ENCODE data around the gene MSLN.

MSLN gene

GRCh38 chr16:778447-778846, 17.9 kb downstream of the MSLN start:
- Histone ChIP-seq H3F3A (ENCODE audit: low read depth) (no peaks in the 10 kb centered on the region), H3K4me1 (ENCODE audit: insufficient read depth, low read length, poor library complexity, severe bottlenecking) (no peaks in the 10 kb centered on the region), H3K9ac (ENCODE audit: low read depth, low read length, poor library complexity, severe bottlenecking) (no peak overlapping the region), H4K20me1 (ENCODE audit: insufficient read depth, low read length, poor library complexity, severe bottlenecking) (no peaks in the 10 kb centered on the region), H3K4me3 (ENCODE audit: low read length, poor library complexity, severe bottlenecking) (no peak overlapping the region), H3K36me3 (ENCODE audit: insufficient read depth, low read length) (no peaks in the 10 kb centered on the region), H3K9me3 (ENCODE audit: insufficient read depth, low read depth, low read length) (no peaks in the 10 kb centered on the region), H3K4me2 (ENCODE audit: low read depth, low read length, poor library complexity, severe bottlenecking) (no peak overlapping the region), H3K9me2 (replicated peaks; ENCODE audit: low read depth, low read length) (no peaks in the 10 kb centered on the region), H2AFZ (ENCODE audit: low read length) (no peak overlapping the region), H3K79me2 (ENCODE audit: insufficient read depth, low read length) (no peaks in the 10 kb centered on the region), H3K27me3 (ENCODE audit: insufficient read depth, low read length, poor library complexity, severe bottlenecking) (no peaks in the 10 kb centered on the region)
- no peak for TF ChIP-seq EZH2phosphoT487 (IDR thresholded peaks at IDR 0.05; ENCODE audit: borderline replicate concordance)

GRCh38 chr16:778909-779527, 18.5 kb downstream of the MSLN start:
- Histone ChIP-seq H3K9me3 (ENCODE audit: insufficient read depth, low read depth, low read length) (no peaks in the 10 kb centered on the region), H3F3A (ENCODE audit: low read depth) (no peaks in the 10 kb centered on the region), H3K79me2 (ENCODE audit: insufficient read depth, low read length) (no peaks in the 10 kb centered on the region), H3K9me2 (replicated peaks; ENCODE audit: low read depth, low read length) (no peaks in the 10 kb centered on the region), H2AFZ (ENCODE audit: low read length) (no peak overlapping the region), H4K20me1 (ENCODE audit: insufficient read depth, low read length, poor library complexity, severe bottlenecking) (no peaks in the 10 kb centered on the region), H3K9ac (ENCODE audit: low read depth, low read length, poor library complexity, severe bottlenecking) (no peak overlapping the region), H3K4me2 (ENCODE audit: low read depth, low read length, poor library complexity, severe bottlenecking) (no peak overlapping the region), H3K4me3 (ENCODE audit: low read length, poor library complexity, severe bottlenecking) (no peak overlapping the region), H3K27me3 (ENCODE audit: insufficient read depth, low read length, poor library complexity, severe bottlenecking) (no peaks in the 10 kb centered on the region), H3K36me3 (ENCODE audit: insufficient read depth, low read length) (no peaks in the 10 kb centered on the region), H3K4me1 (ENCODE audit: insufficient read depth, low read length, poor library complexity, severe bottlenecking) (no peaks in the 10 kb centered on the region)
- TF ChIP-seq EZH2phosphoT487 (IDR thresholded peaks at IDR 0.05; ENCODE audit: borderline replicate concordance): no peak

- H3F3A ChIP-seq (ENCODE audit: low read depth): no peaks in the 10 kb centered on the region
- no peaks in the 10 kb centered on the region for H3K36me3 ChIP-seq (ENCODE audit: insufficient read depth, low read length)
- H3K4me2 ChIP-seq (ENCODE audit: low read depth, low read length, poor library complexity, severe bottlenecking): no peak overlapping the region
These were observed 19.0 kb downstream of the MSLN start for GRCh38 chr16:779561-779960.

GRCh38 chr16:780296-780695, 19.8 kb downstream of the MSLN start:
- Histone ChIP-seq H2AFZ (ENCODE audit: low read length) (no peak overlapping the region), H3K4me3 (ENCODE audit: low read length, poor library complexity, severe bottlenecking) (no peak overlapping the region), H4K20me1 (ENCODE audit: insufficient read depth, low read length, poor library complexity, severe bottlenecking) (no peaks in the 10 kb centered on the region), H3K9me3 (ENCODE audit: insufficient read depth, low read depth, low read length) (no peaks in the 10 kb centered on the region), H3K79me2 (ENCODE audit: insufficient read depth, low read length) (no peaks in the 10 kb centered on the region), H3K9me2 (replicated peaks; ENCODE audit: low read depth, low read length) (no peaks in the 10 kb centered on the region), H3F3A (ENCODE audit: low read depth) (no peaks in the 10 kb centered on the region), H3K9ac (ENCODE audit: low read depth, low read length, poor library complexity, severe bottlenecking) (no peak overlapping the region), H3K4me2 (ENCODE audit: low read depth, low read length, poor library complexity, severe bottlenecking) (no peak overlapping the region), H3K36me3 (ENCODE audit: insufficient read depth, low read length) (no peaks in the 10 kb centered on the region), H3K4me1 (ENCODE audit: insufficient read depth, low read length, poor library complexity, severe bottlenecking) (no peaks in the 10 kb centered on the region), H3K27me3 (ENCODE audit: insufficient read depth, low read length, poor library complexity, severe bottlenecking) (no peaks in the 10 kb centered on the region)
- no peak for TF ChIP-seq EZH2phosphoT487 (IDR thresholded peaks at IDR 0.05; ENCODE audit: borderline replicate concordance)
- TF ChIP-seq CTCF (conservative IDR thresholded peaks at IDR 0.05; ENCODE audit: low read length): no peak

More at GRCh38 chr16:779561-779960, 19.0 kb downstream of the MSLN start:
- TF ChIP-seq EZH2phosphoT487 (IDR thresholded peaks at IDR 0.05; ENCODE audit: borderline replicate concordance) (no peak), CTCF (conservative IDR thresholded peaks at IDR 0.05; ENCODE audit: low read length) (no peak)
- H3K4me1 ChIP-seq (ENCODE audit: insufficient read depth, low read length, poor library complexity, severe bottlenecking): no peaks in the 10 kb centered on the region
- no peaks in the 10 kb centered on the region for H3K79me2 ChIP-seq (ENCODE audit: insufficient read depth, low read length)
- H3K27me3 ChIP-seq (ENCODE audit: insufficient read depth, low read length, poor library complexity, severe bottlenecking): no peaks in the 10 kb centered on the region
- H2AFZ ChIP-seq (ENCODE audit: low read length): no peak overlapping the region
- no peak overlapping the region for H3K9ac ChIP-seq (ENCODE audit: low read depth, low read length, poor library complexity, severe bottlenecking)
- H4K20me1 ChIP-seq (ENCODE audit: insufficient read depth, low read length, poor library complexity, severe bottlenecking): no peaks in the 10 kb centered on the region
- H3K9me3 ChIP-seq (ENCODE audit: insufficient read depth, low read depth, low read length): no peaks in the 10 kb centered on the region
- no peaks in the 10 kb centered on the region for H3K9me2 ChIP-seq (replicated peaks; ENCODE audit: low read depth, low read length)
- no peak overlapping the region for H3K4me3 ChIP-seq (ENCODE audit: low read length, poor library complexity, severe bottlenecking)

Data from Loucy (cell line).